Smooth muscle cell (in vitro differentiated cells): Measurements from ENCODE around the gene SLC7A6. TPM values are rescaled to one million over a fixed set of nuclear protein-coding genes. Genes with fewer than 3 reads are reported as not detected.

Experiments
- DNase-seq: peaks from one replicate; lab custom pipeline; 2025; ENCODE audit not compliant: unreplicated experiment; lab: John Stamatoyannopoulos, UW
- H2AFZ ChIP-seq: fragments of 200-600 bp; sonication (generic); 2 replicates; pipeline ENCODE4 v1.6.0; 2016; ENCODE audit warnings: antibody characterized with exemption, low read depth, mild to moderate bottlenecking
- H3F3A ChIP-seq: fragments of 200-600 bp; sonication (generic); 2 replicates; pipeline ENCODE4 v1.6.0; 2017; ENCODE audit warnings: antibody characterized with exemption, low read depth
- H3K27ac ChIP-seq: fragments of 200-600 bp; sonication (generic); 2 replicates; pipeline ENCODE4 v1.5.1; 2016; ENCODE audit warnings: low read depth, mild to moderate bottlenecking
- H3K27me3 ChIP-seq: fragments of 200-600 bp; sonication (generic); 2 replicates; pipeline ENCODE4 v1.6.1; 2016; ENCODE audit warnings: low read depth, mild to moderate bottlenecking
- H3K36me3 ChIP-seq: fragments of 200-600 bp; sonication (generic); 2 replicates; pipeline ENCODE4 v1.5.1; 2016; ENCODE audit warnings: low read depth
- H3K4me1 ChIP-seq: fragments of 200-600 bp; sonication (generic); 2 replicates; pipeline ENCODE4 v1.5.1; 2016; ENCODE audit warnings: low read depth
- H3K4me2 ChIP-seq: fragments of 200-600 bp; sonication (generic); 2 replicates; pipeline ENCODE4 v1.6.0; 2016; ENCODE audit warnings: mild to moderate bottlenecking
- H3K4me3 ChIP-seq: fragments of 200-600 bp; sonication (generic); 2 replicates; pipeline ENCODE4 v1.5.1; 2016; ENCODE audit warnings: mild to moderate bottlenecking
- H3K79me2 ChIP-seq: fragments of 200-600 bp; sonication (generic); 2 replicates; pipeline ENCODE4 v1.6.0; 2016; ENCODE audit warnings: low read depth, mild to moderate bottlenecking
- H3K9ac ChIP-seq: fragments of 200-600 bp; sonication (generic); 2 replicates; pipeline ENCODE4 v1.6.0; 2016; ENCODE audit warnings: low read depth
- H3K9me3 ChIP-seq: fragments of 200-600 bp; sonication (generic); replicated peaks from 2 replicates; pipeline ENCODE4 v1.5.1; 2016; ENCODE audit warnings: low read depth
- H4K20me1 ChIP-seq: fragments of 200-600 bp; sonication (generic); 2 replicates; pipeline ENCODE4 v1.6.0; 2016; ENCODE audit warnings: low read depth
- CTCF ChIP-seq: fragments of 200-600 bp; sonication (generic); IDR thresholded peaks from 2 replicates; pipeline ENCODE4 v1.5.1; 2017; ENCODE audit warnings: borderline replicate concordance, mild to moderate bottlenecking, antibody characterized with exemption; ENCODE audit not compliant: insufficient read depth, poor library complexity, severe bottlenecking
- WGBS: methylation state at CpG from one replicate; pipeline ENCODE4 v1.1.7; 2016; ENCODE audit warnings: low lambda C conversion rate; 5-methylcytosine and 5-hydroxymethylcytosine counted together
- polyA plus RNA-seq: library from polyadenylated mRNA; unstranded; fragments of >200 nt; fragmentation: Nextera tagmentation; extraction: Ambion mirVana; gene quantifications from 2 replicates; pipeline ENCODE4 v1.2.1, GENCODE V29; 2016
- total RNA-seq: library from RNA; depleted of rRNA; stranded (reverse); fragments of >200 nt; gene quantifications from 2 replicates; pipeline ENCODE4 v1.2.3, GENCODE V29; 2014

SLC7A6 gene
- total and polyA plus RNA-seq, 2 experiments from 2014 or later = 11.4 to 16.5 TPM

- no peaks in the 10 kb centered on the region for H3K79me2 ChIP-seq
- no peak for DNase-seq
Observed at GRCh38 chr16:68346892-68347480, 82.7 kb downstream of the SLC7A6 start.

GRCh38 chr16:68347605-68348004, 83.3 kb downstream of the SLC7A6 start:
- H3K4me1 ChIP-seq = no peaks in the 10 kb centered on the region
- H3K36me3 ChIP-seq = no peaks in the 10 kb centered on the region
- no peaks in the 10 kb centered on the region for H3F3A ChIP-seq
- H2AFZ ChIP-seq = no peak overlapping the region
- 98% methylated on average over 4 of the region's 4 CpGs for WGBS
- H3K4me3 ChIP-seq = no peak overlapping the region
- no peak overlapping the region for H3K9ac ChIP-seq
- H3K9me3 ChIP-seq = no peaks in the 10 kb centered on the region
- H3K27me3 ChIP-seq = no peaks in the 10 kb centered on the region
- H4K20me1 ChIP-seq = peaks cover 5% of the 10 kb centered on the region
- no peak for TF ChIP-seq CTCF
- no peaks in the 10 kb centered on the region for H3K79me2 ChIP-seq
- no peak overlapping the region for H3K4me2 ChIP-seq
- H3K27ac ChIP-seq = no peak overlapping the region
- DNase-seq = no peak

More at GRCh38 chr16:68346892-68347480, 82.7 kb downstream of the SLC7A6 start:
- Histone ChIP-seq H3K9ac (no peak overlapping the region), H3K4me1 (no peaks in the 10 kb centered on the region), H3K4me3 (no peak overlapping the region), H3F3A (no peaks in the 10 kb centered on the region), H3K27ac (no peak overlapping the region), H3K9me3 (no peaks in the 10 kb centered on the region), H3K4me2 (no peak overlapping the region), H3K36me3 (no peaks in the 10 kb centered on the region), H3K27me3 (no peaks in the 10 kb centered on the region), H2AFZ (no peak overlapping the region), H4K20me1 (peaks cover 5% of the 10 kb centered on the region)
- WGBS = 98% methylated on average over 12 of the region's 12 CpGs
- TF ChIP-seq CTCF = no peak

- Histone ChIP-seq H3K9ac (no peak overlapping the region), H3K4me3 (no peak overlapping the region), H3K9me3 (no peaks in the 10 kb centered on the region), H3K4me2 (no peak overlapping the region), H3F3A (no peaks in the 10 kb centered on the region), H3K27ac (no peak overlapping the region), H3K36me3 (no peaks in the 10 kb centered on the region), H3K27me3 (no peaks in the 10 kb centered on the region), H3K79me2 (no peaks in the 10 kb centered on the region), H3K4me1 (no peaks in the 10 kb centered on the region), H4K20me1 (peaks cover 5% of the 10 kb centered on the region), H2AFZ (no peak overlapping the region)
- DNase-seq = no peak
- WGBS = 96% methylated on average over 27 of the region's 27 CpGs
- no peak for TF ChIP-seq CTCF
Observed at GRCh38 chr16:68348639-68349445, 84.5 kb downstream of the SLC7A6 start.
